NOMO-1 treated with DMSO at 0.1 percent for 48 hours (cell line): ENCODE measurements around the gene STK35.

Experiments
- DNase-seq: peaks from one replicate; lab custom pipeline; 2025; ENCODE audit not compliant: unreplicated experiment; lab: John Stamatoyannopoulos, UW

Gene STK35

GRCh38 chr20:2132461-2132901, 30.9 kb downstream of the STK35 start:
- no peak for DNase-seq

- DNase-seq, result no peak
Observed at GRCh38 chr20:2133318-2134183, 31.9 kb downstream of the STK35 start.

DNA sequence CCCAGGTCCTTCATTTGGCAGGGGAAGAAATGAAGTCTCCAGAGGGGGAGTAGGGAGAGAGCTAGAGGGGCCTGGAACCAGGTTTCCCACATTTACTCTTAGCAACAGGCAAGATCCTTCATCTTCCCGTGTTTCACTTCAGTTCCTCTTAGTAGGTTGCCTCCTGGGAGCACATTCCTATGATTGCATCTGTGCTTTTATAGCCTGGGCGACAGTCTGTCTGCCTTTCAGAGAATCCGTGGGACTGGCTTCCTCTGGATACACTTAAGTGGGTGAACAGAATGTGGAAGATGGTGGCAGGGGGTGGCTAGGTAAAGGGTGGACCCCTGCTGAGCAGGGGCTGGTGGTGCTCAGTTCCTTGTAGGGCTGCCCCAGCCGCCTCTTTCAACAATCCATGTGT, 33.4 kb downstream of the STK35 start:
- no peak for DNase-seq

DNA sequence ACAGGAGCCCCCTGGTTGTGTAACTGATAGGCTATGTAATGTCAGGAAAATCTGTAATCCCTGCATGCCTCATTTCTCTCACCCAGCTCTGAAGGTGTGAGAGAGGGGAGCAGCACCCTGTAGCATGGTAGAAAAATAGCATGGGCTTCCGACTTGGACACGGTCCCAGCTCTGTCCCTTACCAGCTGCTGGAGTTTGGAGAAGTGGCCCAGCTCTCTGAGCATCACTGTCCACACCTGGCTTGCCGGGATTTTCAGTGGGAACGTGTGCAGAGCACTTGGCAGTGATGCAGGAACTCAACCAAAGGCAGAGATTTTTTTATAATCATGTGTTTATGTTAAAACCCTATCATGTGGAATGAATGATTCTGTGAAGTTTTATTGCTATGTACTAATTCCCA, 34.6 kb downstream of the STK35 start:
- DNase-seq, result no peak

DNA sequence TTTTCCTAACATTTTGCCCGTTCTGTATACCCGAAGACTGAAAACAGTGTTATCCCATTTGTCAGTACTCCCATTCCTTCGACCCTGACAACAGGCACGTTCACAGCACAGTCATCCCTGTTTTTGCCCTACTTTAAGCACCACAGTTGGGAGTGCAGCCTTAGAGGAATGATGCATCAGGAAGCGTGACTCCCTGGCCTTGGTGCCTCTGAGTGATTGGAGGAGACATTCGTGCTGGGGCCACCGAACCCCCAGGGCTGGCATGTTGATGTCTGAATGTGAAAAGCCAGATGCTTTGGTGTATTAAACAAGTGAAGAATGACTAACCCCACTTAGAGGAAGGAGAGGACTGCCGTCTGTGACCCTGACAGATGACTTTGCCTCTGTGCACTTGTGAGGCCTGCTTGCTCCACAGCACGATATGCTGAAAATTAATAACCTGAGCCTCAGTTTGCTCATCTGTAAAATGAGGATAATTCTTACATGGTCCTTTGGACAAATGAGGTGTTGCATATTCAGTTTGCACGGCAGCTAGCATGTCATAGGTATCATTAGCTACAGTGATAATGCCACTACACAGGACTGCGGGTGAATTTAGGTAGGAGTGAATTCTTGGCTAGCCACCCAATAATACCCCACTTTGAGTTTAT, 36.0 kb downstream of the STK35 start:
- no peak for DNase-seq

DNA sequence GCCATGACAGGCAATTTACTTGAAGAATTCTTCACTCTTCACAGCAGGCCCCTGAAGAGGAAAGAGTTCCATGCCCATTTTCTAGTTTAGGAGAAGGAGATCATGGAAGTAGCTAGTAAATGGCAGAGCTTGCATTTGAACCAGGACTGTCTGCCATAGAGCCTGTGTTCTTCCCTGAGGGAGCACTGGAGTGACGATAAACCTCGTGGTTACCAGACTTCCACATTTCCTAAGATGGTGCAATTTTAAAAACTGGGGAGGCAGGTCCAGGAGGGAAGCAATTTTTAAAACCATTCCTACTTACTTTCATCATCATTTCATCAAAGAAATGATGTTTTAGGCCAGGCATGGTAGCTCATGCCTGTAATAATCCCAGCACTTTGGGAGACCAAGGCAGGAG, 36.8 kb downstream of the STK35 start:
- no peak for DNase-seq

DNA sequence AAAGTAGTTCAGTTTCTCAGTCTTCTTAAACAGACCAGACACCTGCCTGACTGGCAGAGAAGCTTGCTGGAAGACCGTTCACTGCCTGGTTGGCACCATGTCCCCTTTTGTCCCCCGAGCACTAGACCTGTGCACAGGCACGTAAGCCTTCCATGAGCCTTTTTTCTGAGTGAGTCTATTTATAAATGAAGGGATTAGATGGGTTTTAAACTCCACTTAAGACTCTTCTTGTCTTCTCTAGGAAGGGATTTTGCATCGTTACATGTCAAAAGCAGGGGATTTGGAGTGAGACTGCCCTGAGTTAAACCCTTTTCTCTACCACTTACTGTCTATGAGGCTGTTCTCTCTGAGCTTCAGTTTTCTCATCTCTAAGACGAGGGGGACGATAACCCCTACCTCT, 37.6 kb downstream of the STK35 start:
- no peak for DNase-seq

DNA sequence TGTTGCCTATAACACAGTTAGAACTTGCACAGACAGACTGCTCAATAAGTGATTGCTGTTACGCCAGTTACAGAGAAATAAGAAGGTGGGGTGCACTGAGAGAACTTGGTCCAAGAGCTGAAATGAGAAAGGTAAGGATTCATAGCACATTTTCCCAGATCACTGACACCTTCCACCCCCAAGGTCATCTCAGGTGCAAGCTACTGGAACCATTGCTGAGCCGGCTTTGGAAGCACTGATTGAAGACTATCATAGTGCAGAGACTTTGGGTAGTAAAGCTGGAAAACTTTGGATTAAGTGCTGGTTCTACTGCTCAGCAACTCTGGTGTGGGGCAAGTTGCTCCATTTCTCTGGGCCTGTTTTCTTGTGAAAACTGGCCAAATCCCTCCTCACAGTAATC, 38.1 kb downstream of the STK35 start:
- DNase-seq, result no peak

- DNase-seq, result no peak
Observed at GRCh38 chr20:2140561-2140960, 38.9 kb downstream of the STK35 start.

GRCh38 chr20:2141600-2142575, 40.3 kb downstream of the STK35 start:
- no peak for DNase-seq

DNA sequence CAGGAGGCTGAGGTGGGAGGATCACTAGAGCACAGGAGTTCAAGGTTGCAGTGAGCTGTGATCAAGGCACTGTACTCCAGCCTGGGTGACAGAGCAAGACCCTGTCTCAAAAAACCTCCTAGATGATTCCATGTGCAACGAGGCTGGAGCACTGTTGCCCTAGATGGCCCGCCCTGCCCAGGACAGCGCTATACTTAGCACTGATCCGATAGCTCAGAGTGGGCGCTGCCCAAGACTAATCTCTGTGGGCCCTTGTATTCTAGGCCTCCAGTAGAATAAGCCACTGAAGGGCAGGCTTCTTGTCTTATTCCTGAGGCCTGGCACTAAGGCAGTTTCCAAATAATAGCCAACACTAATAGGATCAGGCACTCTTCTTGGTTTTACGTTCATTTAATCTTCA, 41.0 kb downstream of the STK35 start:
- DNase-seq, result no peak

- DNase-seq, result no peak
Observed at GRCh38 chr20:2143594-2143993, 42.0 kb downstream of the STK35 start.

- DNase-seq, result no peak
Observed at GRCh38 chr20:2144850-2145249, 43.2 kb downstream of the STK35 start.

- no peak for DNase-seq
Observed at GRCh38 chr20:2145376-2145775, 43.7 kb downstream of the STK35 start.

GRCh38 chr20:2146080-2146867, 44.6 kb downstream of the STK35 start:
- no peak for DNase-seq

DNA sequence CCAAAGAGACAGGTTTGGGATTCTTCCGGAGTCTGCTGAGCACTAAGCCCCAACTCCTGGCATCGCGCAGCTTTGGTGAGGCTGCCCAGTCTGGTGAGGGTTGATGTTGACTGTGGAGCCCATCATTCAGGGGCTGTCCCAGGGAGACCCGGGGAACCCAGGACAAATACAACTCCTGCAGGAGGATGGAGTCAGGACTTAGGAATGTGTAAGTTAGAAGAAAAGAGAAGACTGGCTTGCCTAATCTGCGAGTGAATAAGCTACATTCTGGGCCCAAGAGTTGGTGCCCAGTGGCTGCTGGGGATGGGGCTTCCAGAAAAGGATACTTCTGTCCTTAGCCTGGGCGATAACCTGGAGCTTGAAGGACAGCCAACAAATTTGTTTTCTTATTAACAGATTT, 47.9 kb downstream of the STK35 start:
- DNase-seq, result no peak

- no peak for DNase-seq
Observed at GRCh38 chr20:2150660-2151059, 49.0 kb downstream of the STK35 start.

DNA sequence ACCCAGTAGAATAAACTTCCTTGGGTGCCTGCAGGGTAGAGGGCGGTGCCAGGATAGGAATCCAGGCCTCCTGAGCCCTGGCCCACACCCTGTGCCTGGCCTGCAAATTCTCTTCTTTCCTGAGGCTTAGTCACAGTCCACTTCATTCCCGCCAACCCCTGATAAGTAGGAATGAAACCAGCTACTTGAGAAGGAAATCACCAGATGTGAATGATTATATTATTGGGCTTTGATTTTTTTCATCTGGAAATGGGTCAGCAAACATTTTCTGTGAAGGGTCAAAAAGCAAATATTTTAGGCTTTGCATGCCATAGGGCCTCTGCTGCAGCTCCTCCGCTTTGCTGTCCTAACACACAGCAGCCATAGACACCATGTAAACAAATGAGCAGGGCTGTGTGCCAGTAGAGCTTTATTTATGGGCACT, 50.2 kb downstream of the STK35 start:
- DNase-seq, result no peak

DNA sequence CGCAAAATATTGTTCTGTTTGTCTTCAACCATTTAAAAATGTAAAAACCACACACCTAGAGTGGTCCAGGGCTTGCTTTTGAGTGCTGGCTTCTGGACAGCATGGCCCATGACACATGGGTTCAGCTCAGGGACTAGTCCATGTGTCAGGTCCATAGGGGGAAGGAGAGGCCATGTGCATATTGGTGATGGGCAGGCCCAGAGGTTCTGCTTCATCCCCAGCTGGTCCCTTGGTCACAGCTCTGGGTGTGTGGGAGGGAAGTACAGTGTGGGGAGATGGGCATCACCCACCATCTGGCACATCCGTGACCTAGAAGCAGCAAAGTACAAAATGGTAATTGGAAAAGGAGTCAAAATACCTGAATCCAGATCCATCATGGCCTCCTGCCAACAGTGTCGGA, 50.7 kb downstream of the STK35 start:
- no peak for DNase-seq

GRCh38 chr20:2153326-2153725, 51.7 kb downstream of the STK35 start:
- no peak for DNase-seq

DNA sequence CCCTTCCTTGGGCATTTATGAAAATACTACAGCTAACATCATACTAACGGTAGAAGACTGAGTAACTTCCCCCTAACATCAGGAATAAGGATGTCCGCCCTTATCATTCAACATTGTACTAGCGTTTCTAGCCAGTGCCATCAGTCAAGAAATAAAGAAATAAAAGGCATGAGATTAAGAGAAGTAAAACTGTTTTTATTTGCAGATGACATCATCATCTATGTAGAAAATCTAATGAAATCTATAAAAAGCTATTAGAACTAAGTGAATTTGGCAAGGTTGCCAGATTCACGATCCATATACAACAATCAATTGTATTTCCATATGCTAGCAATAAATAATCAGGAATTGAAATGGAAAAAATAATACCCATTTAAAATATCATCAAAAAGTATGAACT, 54.6 kb downstream of the STK35 start:
- DNase-seq, result no peak
